T follicular helper cell (primary cell): ENCODE measurements around the gene CEP85.
A peak's percentile ranks its signal among the peaks of the same experiment; 100 is the strongest.
"Not testable (repeated sequence)": the region's sequence is repeated elsewhere in the genome, so short reads cannot be mapped to it uniquely, and the experiment has no call there.

Source experiments
- DNase-seq: peaks from one replicate; pipeline ENCODE4 v3.0.0-alpha.2; 2020; ENCODE audit warnings: low read depth

Gene CEP85

DNA sequence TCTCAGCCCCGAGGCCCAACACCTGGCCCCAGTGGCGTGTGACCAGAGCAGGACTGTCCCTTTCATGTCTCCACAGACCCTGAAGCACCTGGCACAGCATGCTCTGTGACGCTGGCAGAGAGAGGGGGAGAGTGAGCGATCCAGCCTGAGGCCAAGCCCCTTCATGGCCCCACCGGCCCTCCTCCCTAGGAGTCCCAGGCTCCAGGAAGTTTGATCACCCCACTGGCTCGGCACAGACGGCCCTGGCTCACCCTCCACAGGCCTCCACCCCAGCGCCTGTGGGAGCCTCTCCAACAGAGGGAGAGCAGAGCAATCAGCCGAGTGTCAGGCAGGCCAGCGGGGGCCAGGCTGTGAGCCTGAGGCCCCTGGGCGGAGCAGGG, 56.9 kb downstream of the CEP85 start:
- DNase-seq: no peak

DNA sequence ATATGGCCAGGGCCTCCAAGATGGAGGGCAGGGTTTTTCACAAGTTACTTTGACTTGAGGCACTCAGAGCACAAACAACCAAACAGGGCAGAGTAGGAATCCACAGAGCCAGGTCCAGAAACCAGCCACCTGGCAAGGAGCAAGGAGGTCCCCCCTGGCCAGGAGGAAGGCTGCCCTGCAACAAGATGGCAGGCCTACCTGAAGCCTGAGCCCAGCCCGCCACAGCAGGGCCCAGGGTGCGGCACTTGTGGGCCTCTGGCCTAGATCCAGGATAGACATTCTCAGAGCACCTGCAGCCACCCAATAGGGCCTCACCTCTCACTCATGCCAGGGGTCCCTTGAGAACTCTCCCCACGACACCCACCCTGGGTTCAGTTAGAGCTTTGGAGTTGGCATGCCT, 57.4 kb downstream of the CEP85 start:
- no peak for DNase-seq

DNA sequence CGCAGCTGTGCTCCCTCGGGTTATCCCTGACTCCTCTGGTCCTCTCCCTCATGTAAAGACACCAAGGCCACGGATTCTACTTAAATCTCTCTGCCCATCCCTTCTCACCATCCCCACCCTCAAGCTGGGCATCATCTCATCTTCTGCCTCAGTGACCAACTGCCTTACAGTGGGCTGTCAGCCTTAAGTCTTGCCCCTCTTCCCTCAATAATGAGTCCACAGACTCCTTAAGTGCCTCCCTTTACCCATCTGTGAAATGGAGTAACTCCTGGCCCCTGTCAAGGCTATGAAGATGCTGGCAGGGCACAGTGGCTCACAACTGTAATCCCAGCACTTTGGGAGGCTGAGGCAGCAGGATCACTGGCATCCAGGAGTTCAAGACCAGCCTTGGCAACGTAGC, 57.9 kb downstream of the CEP85 start:
- no peak for DNase-seq

DNA sequence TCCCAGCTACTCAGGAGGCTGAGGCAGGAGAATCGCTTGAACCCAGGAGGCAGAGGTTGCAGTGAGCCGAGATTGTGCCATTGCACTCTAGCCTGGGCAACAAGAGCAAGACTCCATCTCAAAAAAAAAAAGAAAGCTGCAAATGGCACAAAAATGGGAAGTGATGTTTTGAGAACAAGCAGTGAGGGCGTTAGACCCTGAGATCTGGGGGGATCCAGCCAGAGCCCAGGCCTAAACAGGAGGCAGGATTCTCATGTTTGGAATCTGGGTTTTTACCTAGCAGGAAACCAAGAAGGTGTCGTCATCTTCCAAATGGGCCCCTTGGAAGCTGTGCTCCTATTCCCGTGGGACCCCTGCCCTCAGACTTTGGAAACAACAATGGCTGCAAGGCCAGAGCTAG, 58.7 kb downstream of the CEP85 start:
- not testable (repeated sequence) for DNase-seq

DNA sequence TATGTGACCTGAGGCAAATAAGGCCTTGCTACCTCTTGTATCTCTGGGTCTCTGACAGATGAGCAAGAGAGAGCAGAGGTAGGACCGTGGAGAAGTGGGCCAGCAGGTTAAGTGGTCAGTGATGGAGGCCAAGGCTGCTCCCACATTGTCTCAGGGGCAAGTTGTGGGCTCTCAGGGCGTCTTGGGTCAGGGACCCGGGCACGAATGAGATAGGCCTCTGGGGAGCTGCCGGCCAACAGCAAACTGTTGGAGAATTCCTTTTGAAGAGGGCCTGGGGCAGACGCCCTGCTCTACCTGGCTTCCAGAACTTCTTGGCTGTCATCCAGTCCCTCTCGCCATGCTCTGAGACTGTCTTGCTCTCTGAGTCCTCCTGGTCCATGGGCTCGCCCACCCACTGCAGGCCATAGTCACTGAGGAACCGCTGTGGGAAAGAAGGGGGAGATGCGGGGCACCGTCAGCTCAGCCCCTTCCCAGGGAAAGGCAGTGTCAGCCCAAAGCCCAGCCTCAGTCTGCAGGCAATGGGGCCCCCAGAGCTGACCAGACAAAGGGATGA, 60.0 kb downstream of the CEP85 start:
- no peak for DNase-seq

DNA sequence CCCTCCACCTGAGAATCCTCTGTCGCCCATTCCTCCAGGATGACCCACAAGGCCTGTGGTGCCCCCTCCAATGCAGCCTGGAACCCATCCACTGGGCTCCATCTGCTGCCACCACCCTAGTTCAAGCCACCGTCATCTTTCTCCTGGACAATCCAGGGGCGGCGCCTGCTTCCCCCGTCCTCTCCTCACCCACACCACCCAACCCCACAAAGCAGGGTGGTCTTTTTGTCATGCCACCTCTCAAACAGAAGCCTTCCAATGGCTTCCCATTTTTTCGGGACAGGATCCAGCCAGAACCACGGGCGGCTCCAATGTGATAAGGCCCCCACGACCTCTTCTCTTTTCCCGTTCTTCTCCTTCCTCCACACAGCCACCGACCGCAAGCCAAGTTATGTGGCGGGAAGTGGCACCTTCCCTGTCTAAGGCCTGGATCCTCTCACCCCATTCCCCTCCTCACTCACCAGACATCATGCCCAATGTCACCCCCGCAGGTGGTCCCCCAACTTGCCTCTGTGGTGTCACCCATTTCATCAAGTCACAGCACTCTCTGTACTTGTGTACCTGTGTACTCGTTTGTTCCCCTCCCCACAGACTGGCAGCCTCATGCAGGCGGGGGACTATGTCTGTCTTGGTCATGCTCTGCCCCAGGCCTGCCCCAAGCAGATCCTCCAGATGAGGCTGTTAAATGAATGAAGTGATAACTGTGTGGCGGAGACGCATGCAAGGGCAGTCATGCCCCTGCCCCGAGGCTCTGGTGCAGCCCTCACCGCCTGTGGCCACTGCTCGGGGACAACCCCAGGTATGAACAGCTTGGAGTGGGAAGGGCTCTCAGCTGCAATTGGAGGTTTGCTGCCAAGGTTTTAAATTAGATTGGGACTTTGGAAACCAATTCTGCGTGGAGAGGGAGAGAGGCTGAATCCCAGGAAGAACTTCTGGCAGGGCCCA, 61.5 kb downstream of the CEP85 start:
- no peak for DNase-seq

DNA sequence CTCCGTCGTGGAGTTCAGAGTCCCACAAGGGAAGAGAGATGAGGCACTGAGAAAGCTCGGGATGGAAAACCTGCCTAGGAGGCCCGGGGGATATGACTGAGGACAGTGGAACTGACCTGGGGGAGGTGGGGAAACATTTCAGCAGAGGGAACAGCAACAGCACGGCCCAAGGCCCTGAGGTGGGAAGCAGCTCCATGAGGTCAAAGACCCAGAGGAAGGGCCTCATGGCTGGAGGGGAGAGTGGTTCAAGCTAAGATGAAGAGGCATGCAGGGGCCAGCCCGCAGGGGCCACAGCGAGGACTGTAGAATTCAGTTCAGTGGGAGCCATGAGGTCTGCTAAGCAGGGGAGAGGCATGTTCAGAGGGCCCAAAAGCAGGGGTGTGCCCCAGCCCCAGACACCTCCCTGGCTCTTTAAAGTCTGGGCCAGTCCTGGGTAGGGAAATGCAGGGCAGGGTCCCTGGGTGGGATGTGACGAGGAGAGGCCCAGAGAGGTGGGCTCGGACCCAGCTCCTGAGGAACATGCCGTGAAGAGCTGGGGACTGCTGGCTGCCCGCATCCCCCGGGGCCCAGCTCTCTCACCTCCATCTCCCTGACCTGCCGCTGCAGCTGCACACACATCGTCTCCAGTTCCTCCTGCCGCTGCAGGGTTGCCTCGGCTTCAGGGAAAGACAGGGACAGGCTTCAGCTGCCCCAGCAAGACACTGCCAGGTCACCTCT, 62.5 kb downstream of the CEP85 start:
- DNase-seq: no peak

DNA sequence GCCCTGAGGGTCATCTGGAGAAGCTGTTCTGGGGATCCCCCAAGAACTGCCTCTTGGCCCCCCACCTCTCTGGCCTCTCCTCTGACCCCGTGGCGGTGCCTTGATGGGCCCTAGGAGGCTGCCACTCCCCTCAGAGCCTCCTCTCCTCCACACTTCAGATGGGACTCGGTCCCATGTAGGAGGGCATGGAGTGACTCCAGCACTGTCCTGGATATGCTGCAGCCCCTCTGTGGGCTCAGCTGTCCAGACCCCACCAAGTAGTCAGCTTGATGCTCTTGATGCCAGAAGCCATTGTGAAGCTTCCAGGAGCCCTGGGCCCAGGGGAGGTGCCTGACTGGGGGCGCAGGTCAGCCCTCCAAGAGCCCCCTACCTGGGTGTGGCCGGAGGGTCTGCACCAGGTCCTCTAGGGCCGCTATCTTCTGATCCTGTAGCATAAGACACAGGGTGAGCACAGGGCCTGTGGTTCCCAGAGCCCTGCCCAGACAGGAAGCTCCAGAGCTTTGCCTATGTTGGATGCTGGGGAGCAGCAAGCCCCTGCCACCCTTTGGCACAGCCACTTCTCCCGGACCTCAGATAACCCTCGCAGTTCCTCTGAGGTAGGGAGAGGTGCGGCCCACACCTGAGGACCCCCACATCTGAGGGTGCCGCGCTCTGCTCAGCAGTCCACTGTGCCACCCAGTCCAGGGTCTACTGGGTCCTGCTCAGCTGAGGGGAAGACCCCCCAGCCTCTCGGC, 63.2 kb downstream of the CEP85 start:
- no peak for DNase-seq

DNA sequence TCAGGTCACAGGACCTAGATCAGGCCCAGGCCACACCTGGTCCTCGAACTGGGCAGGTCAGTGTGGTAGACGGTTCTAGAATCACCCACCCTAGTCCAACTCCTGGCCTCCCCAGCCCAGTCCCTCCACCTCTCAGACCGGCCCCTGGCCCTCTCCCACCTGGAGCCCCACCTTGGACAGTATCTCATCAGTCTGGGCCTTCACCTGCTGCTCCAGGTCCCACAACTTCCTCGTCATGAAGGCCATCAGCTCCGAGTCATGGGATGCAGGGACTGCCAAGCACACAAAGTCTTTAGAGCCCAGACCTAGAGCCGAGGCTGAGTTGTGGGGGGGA, 63.8 kb downstream of the CEP85 start:
- DNase-seq: no peak

DNA sequence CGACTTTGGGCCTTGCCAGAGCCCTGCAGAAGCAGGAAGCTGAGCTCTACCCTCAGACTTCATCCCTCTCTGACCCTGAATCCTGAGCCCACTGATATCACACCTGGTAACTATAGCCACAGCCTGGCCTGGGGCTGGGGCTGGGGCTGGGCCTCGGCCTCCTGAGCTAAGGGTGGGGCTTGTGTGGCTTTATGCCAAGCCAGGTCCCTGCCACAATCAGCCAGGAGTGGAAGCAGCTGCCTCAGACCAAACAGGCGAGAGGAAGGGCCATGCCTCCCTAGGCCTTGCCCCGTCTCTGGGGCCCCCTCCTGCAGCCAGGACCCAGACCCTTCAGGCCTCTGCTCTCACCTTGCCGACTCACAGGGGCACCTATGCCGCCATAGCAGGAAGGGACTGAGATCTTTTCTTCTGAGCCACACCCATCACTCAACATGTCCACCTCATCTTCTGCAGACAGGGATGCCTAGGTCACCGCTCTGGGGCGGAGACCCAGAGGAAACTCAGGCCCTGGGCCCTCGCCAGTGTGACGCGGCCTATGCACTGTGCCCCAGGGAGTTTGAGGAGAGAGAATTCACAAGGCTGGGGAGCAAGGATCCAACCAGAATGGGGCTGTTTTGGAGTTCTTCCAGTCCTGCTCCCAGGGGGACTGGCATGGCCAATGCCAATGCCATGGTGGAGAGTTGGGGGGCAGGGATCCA, 66.7 kb downstream of the CEP85 start:
- no peak for DNase-seq

DNA sequence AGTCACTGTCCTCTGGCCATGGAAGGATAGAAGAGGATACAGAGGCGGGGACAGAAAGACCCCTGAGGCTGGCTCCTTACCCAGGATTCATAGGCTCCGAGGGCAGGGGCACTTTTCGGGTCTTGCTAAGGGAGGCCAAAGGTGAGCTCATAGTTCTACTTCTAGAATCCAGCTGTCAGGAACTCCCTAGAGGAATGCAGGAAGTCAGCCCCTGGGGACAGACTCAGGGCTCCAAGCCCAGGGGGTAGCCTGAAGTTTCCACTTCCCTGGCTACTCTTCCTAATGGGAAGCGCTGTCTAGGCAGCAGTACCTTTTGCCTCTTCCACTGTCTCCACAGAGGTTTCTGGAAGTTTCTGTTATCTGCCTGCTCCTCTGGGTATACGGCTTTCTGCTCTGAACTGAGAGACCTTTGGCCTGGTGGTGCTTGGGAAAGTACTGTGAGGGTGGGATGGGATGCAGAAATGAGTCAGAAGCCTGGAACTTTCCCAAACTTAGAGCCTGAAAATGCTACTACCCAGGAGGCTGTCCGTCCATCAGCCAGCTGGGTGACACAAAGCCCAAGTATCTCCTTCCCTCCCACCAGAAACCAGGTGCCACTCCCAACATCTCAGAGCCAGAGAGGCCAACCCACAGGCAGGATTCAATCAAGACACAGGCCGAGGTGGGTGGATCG, 68.9 kb downstream of the CEP85 start:
- DNase-seq: no peak

DNA sequence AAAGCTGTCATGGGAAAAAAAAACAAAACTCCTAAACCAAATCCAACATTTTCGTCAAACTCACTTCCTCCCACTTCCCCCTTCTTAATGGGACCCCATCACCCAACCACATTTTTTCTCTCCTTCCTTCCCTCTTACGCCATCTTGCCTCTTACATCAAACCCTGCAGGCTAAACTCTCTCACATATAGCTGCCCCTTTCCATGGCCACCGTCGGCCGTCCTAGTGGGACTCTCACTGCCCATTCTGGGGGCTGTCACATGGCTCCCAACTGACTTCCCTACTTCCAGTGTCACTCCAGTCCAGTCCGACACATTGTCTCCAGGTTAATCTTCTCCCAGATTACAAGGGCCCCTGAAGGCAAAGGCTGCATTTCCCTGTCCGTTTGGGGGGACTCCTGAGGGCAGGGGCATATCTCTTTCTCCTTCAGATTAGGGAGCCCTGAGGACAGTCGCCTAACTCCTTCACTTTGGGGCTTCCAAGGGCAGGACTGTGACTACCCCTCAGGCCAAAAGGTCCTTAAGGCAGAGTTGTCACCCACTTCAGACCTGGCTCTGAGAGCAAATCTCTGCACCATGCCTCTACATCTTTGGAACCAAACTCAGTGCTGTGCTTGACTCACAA, 71.8 kb downstream of the CEP85 start:
- no peak for DNase-seq

DNA sequence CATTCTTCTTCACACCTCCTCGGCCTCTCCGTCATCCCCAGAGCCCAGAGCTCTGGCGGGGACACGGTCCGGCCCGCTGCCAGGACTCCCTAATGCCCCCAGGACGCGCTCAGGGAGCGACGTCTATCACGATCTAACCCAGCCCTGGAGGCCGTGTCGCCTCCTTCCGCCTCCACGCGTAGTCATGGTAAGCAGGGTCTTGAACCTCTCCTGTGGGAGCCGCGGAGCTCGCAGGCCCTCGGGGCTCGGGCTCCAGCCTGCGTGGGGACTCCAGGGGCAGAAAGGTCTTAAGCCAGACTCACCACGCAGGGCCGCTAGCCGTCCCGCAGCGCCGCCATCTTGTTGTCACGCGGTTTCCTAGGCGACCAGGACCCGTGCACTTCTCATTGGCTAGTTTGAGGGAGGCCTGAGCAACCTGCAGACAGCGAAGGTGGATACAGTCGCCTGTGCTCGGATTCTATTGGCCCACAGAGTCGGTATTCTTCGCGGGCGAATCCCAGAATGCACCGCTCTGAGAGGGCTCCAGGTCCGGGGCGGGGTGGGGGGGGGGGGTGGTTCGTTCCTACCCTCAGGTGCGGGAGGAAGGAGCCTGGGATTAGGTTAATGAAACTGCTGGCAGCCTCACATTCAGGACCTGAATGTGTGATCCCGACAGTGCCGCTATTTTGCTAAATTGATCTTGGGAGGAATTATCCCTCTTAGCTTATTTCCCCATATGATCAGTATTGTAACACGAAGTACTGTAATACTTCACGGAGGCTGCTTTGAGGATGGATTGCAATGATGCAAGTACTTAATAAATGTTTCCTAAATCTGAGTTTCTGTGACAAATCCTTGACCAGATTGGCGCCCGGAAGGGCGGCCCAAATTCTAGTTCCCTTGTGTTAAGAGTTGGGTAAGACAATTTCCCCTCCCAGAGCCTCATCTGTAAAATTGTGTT, 72.6 kb downstream of the CEP85 start, which contains the start of gene UBXN11:
Gene UBXN11 (minus strand): TSS at position 347 of the 940 bp plus-strand sequence. CDS start 3,753 bp downstream, outside the sequence.
- DNase-seq: peak; percentile 91

DNA sequence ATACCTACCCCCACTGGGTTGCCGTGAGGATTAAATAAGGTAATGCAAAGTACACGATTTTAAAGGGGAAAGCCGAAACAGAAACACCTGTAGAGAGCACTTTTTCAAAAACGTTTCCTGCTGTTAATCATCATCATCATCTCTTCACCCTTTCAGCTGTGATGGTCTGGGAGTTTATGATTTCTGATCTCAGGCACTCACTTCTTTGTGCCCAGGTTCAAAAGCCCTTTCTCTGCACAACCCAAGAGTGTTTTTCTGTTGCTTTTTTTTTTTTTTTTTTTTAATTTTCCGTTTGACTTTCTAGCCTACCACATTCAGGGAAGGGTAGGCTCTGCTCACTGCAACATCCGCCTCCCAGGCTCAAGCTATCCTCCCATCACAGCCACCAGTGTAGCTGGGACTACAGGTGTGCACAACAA, 73.4 kb downstream of the CEP85 start:
- DNase-seq: no peak

DNA sequence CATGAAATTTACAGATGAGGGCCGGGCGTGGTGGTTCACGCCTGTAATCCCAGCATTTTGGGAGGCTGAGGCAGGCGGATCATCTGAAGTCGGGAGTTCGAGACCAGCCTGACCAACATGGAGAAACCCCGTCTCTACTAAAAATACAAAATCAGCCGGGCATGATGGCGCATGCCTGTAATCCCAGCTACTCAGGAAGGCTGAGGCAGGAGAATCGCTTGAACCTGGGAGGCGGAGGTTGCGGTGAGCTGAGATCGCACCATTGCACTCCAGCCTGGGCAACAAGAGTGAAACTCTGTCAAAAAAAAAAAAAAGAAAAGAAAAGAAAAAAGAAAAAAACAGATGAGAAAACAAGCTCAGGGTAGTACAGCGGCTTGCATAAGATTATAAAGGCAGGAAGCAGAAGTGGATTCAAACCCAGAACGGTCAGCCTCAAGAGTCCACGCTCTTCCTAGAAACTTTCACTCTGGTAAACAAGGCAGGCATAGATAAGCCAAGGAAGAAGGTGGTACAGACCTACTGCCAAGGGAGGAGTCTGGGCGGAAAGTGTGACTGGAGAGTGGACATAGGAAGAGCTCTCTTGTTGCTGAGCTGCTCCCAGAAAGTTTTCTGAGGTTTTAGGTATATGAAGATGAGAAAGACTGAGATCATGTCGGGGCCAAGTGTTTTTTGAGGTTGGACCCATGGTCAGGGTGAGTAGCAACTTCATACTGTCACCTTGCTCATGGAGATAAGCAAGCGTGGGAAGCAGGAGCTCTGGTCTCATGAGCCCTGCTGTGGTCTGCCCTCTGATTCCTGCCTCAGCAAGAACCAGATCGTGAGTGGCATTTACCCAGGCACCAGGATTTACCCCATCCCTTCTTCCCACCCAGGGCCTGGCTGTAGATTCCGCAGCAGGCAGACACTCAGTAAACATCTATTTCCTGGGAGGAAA, 74.2 kb downstream of the CEP85 start:
- DNase-seq: not testable (repeated sequence)

DNA sequence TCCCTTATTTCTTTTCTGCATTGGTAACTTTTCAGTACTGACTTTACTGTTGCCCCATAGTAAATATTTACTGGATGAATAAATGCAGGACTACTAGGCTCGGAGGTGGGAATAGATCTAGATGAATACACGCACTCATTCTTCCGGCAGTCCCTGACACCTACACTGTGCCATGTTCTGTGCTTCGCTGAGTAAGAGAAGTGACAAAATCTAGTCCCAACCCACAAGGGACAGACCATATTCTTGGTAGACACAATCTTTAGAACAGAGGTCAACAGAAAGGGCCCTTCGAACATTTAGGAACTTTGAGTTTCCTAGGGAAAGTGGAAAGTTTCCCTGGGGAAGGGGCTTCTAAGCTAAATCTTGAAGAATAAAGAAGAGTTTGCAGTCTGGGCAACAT, 80.5 kb downstream of the CEP85 start:
- no peak for DNase-seq

DNA sequence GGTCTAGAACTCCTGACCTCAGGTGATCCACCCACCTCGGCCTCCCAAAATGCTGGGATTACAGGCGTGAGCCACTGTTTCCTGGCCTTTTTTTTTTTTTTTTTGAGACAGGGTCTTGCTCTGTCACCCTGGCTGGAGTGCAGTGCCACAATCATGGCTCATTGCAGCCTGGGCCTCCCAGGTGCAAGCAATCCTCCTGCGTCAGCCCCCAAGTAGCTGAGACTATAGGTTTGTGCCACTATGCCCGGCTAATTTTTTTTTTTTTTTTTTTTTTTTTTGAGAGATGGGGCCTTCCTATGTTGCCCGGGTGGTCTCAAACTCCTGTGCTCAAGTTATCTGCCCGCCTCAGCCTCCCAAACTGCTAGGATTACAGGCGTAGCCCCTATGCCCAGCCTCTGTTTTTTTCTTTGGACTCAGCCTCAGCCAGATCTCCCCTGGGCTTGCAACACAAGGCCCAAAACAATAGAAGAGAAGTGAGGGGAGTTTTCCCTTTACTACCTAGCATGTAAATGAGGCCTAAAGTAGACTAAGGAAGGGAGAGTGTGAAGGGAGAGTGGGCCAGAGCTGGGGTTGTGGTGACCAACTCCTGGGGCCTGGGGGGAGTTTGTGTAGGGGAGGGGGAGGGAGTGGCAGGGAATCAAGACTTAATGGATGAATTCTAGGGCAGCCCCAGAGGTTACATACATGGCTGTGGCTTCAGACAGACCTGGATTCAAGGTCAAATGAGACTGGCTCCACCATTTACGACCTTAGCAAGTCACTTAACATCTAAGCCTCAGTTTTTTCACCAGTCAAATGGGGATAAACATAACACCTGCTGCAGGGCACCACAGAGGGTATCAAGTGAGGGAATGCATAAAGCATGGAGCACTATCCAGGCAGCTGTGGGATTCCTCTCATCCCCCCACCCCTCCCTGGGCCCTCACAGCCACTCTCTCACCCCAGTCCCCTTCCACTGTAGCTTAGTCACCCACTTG, 82.2 kb downstream of the CEP85 start:
- DNase-seq: no peak
